GM19043 (cell line): ENCODE data around the gene KCNT1.

Experiments
- ATAC-seq: cut with Tn5 transposase; IDR thresholded peaks from one replicate; pipeline ENCODE4 v1.9.1; 2021; ENCODE audit warnings: low read depth; ENCODE audit not compliant: unreplicated experiment

The KCNT1 gene

GRCh38 chr9:135743546-135744332, 41.8 kb downstream of the KCNT1 start:
- no peak for ATAC-seq

- no peak for ATAC-seq
Measured at GRCh38 chr9:135744333-135745070, 42.5 kb downstream of the KCNT1 start.

- ATAC-seq: no peak
Measured at GRCh38 chr9:135745189-135745588, 43.2 kb downstream of the KCNT1 start.

GRCh38 chr9:135745686-135746324, 43.8 kb downstream of the KCNT1 start:
- no peak for ATAC-seq

- no peak for ATAC-seq
Measured at GRCh38 chr9:135746565-135746964, 44.6 kb downstream of the KCNT1 start.

GRCh38 chr9:135747311-135747710, 45.3 kb downstream of the KCNT1 start:
- ATAC-seq: no peak

- no peak for ATAC-seq
Measured at GRCh38 chr9:135748676-135749075, 46.7 kb downstream of the KCNT1 start.

GRCh38 chr9:135749171-135750045, 47.4 kb downstream of the KCNT1 start:
- ATAC-seq: no peak

- no peak for ATAC-seq
Measured at GRCh38 chr9:135750786-135751185, 48.8 kb downstream of the KCNT1 start.

GRCh38 chr9:135751501-135751900, 49.5 kb downstream of the KCNT1 start:
- ATAC-seq: no peak

- ATAC-seq: no peak
Measured at GRCh38 chr9:135752281-135753204, 50.6 kb downstream of the KCNT1 start.

GRCh38 chr9:135753391-135754105, 51.6 kb downstream of the KCNT1 start:
- no peak for ATAC-seq

GRCh38 chr9:135756576-135756975, 54.6 kb downstream of the KCNT1 start:
- ATAC-seq: no peak

- ATAC-seq: no peak
Measured at GRCh38 chr9:135757356-135757755, 55.4 kb downstream of the KCNT1 start.

GRCh38 chr9:135758056-135758455, 56.1 kb downstream of the KCNT1 start:
- ATAC-seq: no peak

GRCh38 chr9:135758870-135759269, 56.9 kb downstream of the KCNT1 start:
- no peak for ATAC-seq

- no peak for ATAC-seq
Measured at GRCh38 chr9:135759676-135760300, 57.8 kb downstream of the KCNT1 start.

GRCh38 chr9:135760465-135760864, 58.5 kb downstream of the KCNT1 start:
- ATAC-seq: no peak
